WTC11 (cell line): Measurements from ENCODE around the gene FOXP1. TPM values are rescaled to one million over a fixed set of nuclear protein-coding genes. Genes with fewer than 3 reads are reported as not detected.

Experiments used
- ATAC-seq: fragments of 200-7000 bp; cut with Tn5 transposase; 2 replicates; pipeline ENCODE4 v1.10.0; 2021; ENCODE audit warnings: mild to moderate bottlenecking, moderate library complexity
- CTCF ChIA-PET: fragments of 300-600 bp; sonication (Branson Sonifier 250); formaldehyde crosslinking; loops from one replicate; lab custom pipeline; 2021; ENCODE audit warnings: antibody characterized with exemption; lab: Charles Lee
- POLR2A ChIA-PET: fragments of 350-600 bp; sonication (Branson Sonifier 250); formaldehyde crosslinking; loops from one replicate; lab custom pipeline; 2021; ENCODE audit warnings: antibody characterized with exemption; lab: Charles Lee
- DNase-seq: peaks from one replicate; pipeline ENCODE4 v3.0.0; 2021; ENCODE audit warnings: low spot score
- H3K27ac Mint-ChIP-seq: 2 replicates; pipeline ENCODE4 v1.8.0; 2021; ENCODE audit warnings: mixed read lengths
- H3K27me3 Mint-ChIP-seq: 2 replicates; pipeline ENCODE4 v1.8.0; 2021; ENCODE audit warnings: low read depth, mild to moderate bottlenecking, moderate library complexity, mixed read lengths
- H3K36me3 Mint-ChIP-seq: 2 replicates; pipeline ENCODE4 v1.8.0; 2021; ENCODE audit warnings: mixed read lengths
- H3K4me1 Mint-ChIP-seq: 2 replicates; pipeline ENCODE4 v1.8.0; 2022; ENCODE audit warnings: mixed read lengths
- H3K4me3 Mint-ChIP-seq: 2 replicates; pipeline ENCODE4 v1.8.0; 2021; ENCODE audit warnings: mild to moderate bottlenecking, moderate library complexity, mixed read lengths
- H3K9me3 Mint-ChIP-seq: 2 replicates; pipeline ENCODE4 v1.8.0; 2021; ENCODE audit warnings: mixed read lengths
- ATF1 ChIP-seq: sonication (generic); formaldehyde crosslinking; IDR thresholded peaks from 2 replicates; pipeline ENCODE4 v1.8.1; 2023; ENCODE audit warnings: mild to moderate bottlenecking, moderate library complexity, missing genetic modification reagents
- FOXP4 ChIP-seq: sonication (generic); formaldehyde crosslinking; IDR thresholded peaks from 2 replicates; pipeline ENCODE4 v1.8.0; 2022; ENCODE audit warnings: mild to moderate bottlenecking, missing genetic modification reagents
- GTF2I ChIP-seq: fragments of 250-450 bp; sonication (Bioruptor Pico); conservative IDR thresholded peaks from 2 replicates; pipeline ENCODE4 v1.4.0; 2021; ENCODE audit warnings: mild to moderate bottlenecking
- JUN ChIP-seq: sonication (generic); formaldehyde crosslinking; IDR thresholded peaks from 2 replicates; pipeline ENCODE4 v1.8.0; 2023; ENCODE audit warnings: mild to moderate bottlenecking, missing genetic modification reagents
- KAT7 ChIP-seq: sonication (generic); formaldehyde crosslinking; IDR thresholded peaks from 2 replicates; pipeline ENCODE4 v1.8.1; 2023; ENCODE audit warnings: missing genetic modification reagents, mild to moderate bottlenecking, borderline replicate concordance
- MYBL2 ChIP-seq: sonication (generic); formaldehyde crosslinking; IDR thresholded peaks from 2 replicates; pipeline ENCODE4 v1.8.1; 2023; ENCODE audit warnings: mild to moderate bottlenecking, moderate library complexity, missing genetic modification reagents
- NR1H2 ChIP-seq: sonication (generic); formaldehyde crosslinking; IDR thresholded peaks from 2 replicates; pipeline ENCODE4 v1.9.0; 2021; ENCODE audit warnings: mild to moderate bottlenecking, moderate library complexity, missing genetic modification reagents
- NR2C2 ChIP-seq: sonication (generic); formaldehyde crosslinking; IDR thresholded peaks from 2 replicates; pipeline ENCODE4 v1.8.0; 2022; ENCODE audit warnings: mild to moderate bottlenecking, missing genetic modification reagents
- NR3C1 ChIP-seq: sonication (generic); formaldehyde crosslinking; conservative IDR thresholded peaks from 2 replicates; pipeline ENCODE4 v1.8.1; 2023; ENCODE audit warnings: low read depth, mild to moderate bottlenecking, missing genetic modification reagents
- SMAD4 ChIP-seq: sonication (generic); formaldehyde crosslinking; IDR thresholded peaks from 2 replicates; pipeline ENCODE4 v1.8.0; 2022; ENCODE audit warnings: mild to moderate bottlenecking, missing genetic modification reagents
- ZBTB43 ChIP-seq: sonication (generic); formaldehyde crosslinking; IDR thresholded peaks from 2 replicates; pipeline ENCODE4 v1.8.1; 2023; ENCODE audit warnings: mild to moderate bottlenecking, missing genetic modification reagents
- ZNF232 ChIP-seq: sonication (generic); formaldehyde crosslinking; IDR thresholded peaks from 2 replicates; pipeline ENCODE4 v1.8.0; 2022; ENCODE audit warnings: mild to moderate bottlenecking, missing genetic modification reagents
- ZNF263 ChIP-seq: sonication (generic); formaldehyde crosslinking; IDR thresholded peaks from 2 replicates; pipeline ENCODE4 v1.8.1; 2022; ENCODE audit warnings: low read depth, mild to moderate bottlenecking, moderate library complexity, missing genetic modification reagents
- ZNF416 ChIP-seq: fragments of 250-450 bp; sonication (Bioruptor Pico); IDR thresholded peaks from 2 replicates; pipeline ENCODE4 v1.9.0; 2021; ENCODE audit warnings: mild to moderate bottlenecking, inconsistent platforms
- ZNF425 ChIP-seq: fragments of 250-450 bp; sonication (Bioruptor Pico); conservative IDR thresholded peaks from 2 replicates; pipeline ENCODE4 v1.9.0; 2021; ENCODE audit warnings: mild to moderate bottlenecking
- ZNF512 ChIP-seq: sonication (generic); formaldehyde crosslinking; IDR thresholded peaks from 2 replicates; pipeline ENCODE4 v1.8.1; 2022; ENCODE audit warnings: missing genetic modification reagents, borderline replicate concordance
- ZNF532 ChIP-seq: fragments of 250-450 bp; sonication (Bioruptor Pico); IDR thresholded peaks from 2 replicates; pipeline ENCODE4 v1.9.0; 2021; ENCODE audit warnings: mild to moderate bottlenecking, borderline replicate concordance
- total RNA-seq: library from RNA; stranded (reverse); gene quantifications from 3 replicates; pipeline ENCODE4 v1.2.3, GENCODE V29; 2021
- TF ChIP-seq, protein P1 (sequence below): fragments of 250-450 bp; sonication (Bioruptor Pico); IDR thresholded peaks from 2 replicates; pipeline ENCODE4 v1.9.0; 2021; ENCODE audit warnings: moderate library complexity, mild to moderate bottlenecking, inconsistent platforms, borderline replicate concordance
- TF ChIP-seq, protein P2 (sequence below): sonication (generic); formaldehyde crosslinking; IDR thresholded peaks from 2 replicates; pipeline ENCODE4 v1.8.0; 2022; ENCODE audit warnings: mild to moderate bottlenecking, missing genetic modification reagents

Gene FOXP1
- total RNA-seq, 1 experiment from 2014 or later: 25.8 TPM

DNA sequence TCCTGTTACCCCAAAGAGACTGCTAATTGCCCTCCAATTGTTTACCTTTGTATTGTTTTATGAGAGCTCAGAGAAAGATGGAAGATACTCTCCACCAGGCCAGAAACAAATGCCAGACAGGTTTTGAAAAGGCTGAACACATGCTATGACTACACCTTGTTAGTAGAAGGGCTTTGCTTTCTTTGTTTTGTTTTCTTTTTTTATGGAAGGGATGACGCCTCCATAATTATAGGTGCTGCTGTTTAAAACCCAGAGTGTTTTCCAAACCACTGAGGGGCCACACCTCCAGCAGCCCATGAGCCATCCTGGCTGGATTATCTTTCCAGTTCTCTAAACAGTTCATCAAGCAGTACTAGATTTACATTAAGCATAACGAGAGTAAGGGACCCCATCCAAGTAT is 5.6 kb upstream of the FOXP1 start:
- Mint-ChIP-seq H3K9me3 (peaks cover 26% of the 10 kb centered on the region), H3K36me3 (peaks cover 7% of the 10 kb centered on the region), H3K27me3 (peaks cover 2% of the 10 kb centered on the region; the same call in 1 of the 2 replicates), H3K4me1 (peaks cover 23% of the 10 kb centered on the region)
- DNase-seq (no peak), ATAC-seq (no peak)
- CTCF ChIA-PET: no interaction called here
- POLR2A ChIA-PET: no interaction called here
- TF ChIP-seq ZNF512 (CRISPR knock-in tag): no peak
- TF ChIP-seq, protein P1, sequence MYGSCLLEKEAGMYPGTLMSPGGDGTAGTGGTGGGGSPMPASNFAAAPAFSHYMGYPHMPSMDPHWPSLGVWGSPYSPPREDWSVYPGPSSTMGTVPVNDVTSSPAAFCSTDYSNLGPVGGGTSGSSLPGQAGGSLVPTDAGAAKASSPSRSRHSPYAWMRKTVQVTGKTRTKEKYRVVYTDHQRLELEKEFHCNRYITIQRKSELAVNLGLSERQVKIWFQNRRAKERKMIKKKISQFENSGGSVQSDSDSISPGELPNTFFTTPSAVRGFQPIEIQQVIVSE: no peak
- TF ChIP-seq NR3C1 (CRISPR knock-in tag): no peak
- no peak for TF ChIP-seq SMAD4 (CRISPR knock-in tag)
- TF ChIP-seq MYBL2 (CRISPR knock-in tag): no peak
- TF ChIP-seq, protein P2, sequence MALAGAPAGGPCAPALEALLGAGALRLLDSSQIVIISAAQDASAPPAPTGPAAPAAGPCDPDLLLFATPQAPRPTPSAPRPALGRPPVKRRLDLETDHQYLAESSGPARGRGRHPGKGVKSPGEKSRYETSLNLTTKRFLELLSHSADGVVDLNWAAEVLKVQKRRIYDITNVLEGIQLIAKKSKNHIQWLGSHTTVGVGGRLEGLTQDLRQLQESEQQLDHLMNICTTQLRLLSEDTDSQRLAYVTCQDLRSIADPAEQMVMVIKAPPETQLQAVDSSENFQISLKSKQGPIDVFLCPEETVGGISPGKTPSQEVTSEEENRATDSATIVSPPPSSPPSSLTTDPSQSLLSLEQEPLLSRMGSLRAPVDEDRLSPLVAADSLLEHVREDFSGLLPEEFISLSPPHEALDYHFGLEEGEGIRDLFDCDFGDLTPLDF (CRISPR knock-in tag): no peak
- TF ChIP-seq ZNF416 (CRISPR knock-in tag): no peak
- TF ChIP-seq KAT7 (CRISPR knock-in tag): no peak
- TF ChIP-seq ZNF232 (CRISPR knock-in tag): no peak
- TF ChIP-seq ZNF263 (CRISPR knock-in tag): no peak
- no peak for TF ChIP-seq GTF2I (CRISPR knock-in tag)
- TF ChIP-seq ATF1 (CRISPR knock-in tag): no peak
- no peak for TF ChIP-seq NR2C2
- TF ChIP-seq ZNF425: no peak
- no peak for TF ChIP-seq NR1H2 (CRISPR knock-in tag)
- TF ChIP-seq FOXP4 (CRISPR knock-in tag): no peak
- TF ChIP-seq JUN (CRISPR knock-in tag): no peak
- TF ChIP-seq ZNF532: no peak
- no peak for TF ChIP-seq ZBTB43
- TF ChIP-seq, all 79 proteins: peak for 0
- Mint-ChIP-seq H3K27ac (no peak overlapping the region), H3K4me3 (no peak overlapping the region)
